ENCODE measurements around the gene PDE4B.

PDE4B gene

DNA sequence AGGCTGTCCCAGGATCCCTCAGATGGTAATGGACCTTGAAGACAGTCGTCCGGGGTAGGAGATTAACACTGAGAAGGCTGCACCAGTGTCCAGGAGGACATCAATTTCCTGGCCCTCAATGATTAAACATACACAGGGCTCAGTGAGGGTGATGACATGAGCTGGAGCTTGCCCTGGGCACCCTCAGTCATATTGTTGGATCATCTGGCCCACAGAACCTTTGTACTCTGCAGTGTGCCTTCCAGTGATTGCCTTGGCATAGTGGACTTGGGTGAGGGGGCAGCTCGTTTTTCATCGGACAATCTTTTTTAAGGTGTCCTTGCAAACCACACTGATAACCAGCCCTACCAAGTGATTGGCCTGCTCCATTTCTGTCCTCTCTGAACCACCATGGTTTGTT is 630.1 kb downstream of the PDE4B start:
- DNase-seq (ENCODE audit: low read depth), result no peak

All from GM04504 (cell line).